Retina (tissue), 1 donor: ENCODE measurements around the gene AWAT1.
A peak's percentile ranks its signal among the peaks of the same experiment; 100 is the strongest.
"Not testable (repeated sequence)": the region's sequence is repeated elsewhere in the genome, so short reads cannot be mapped to it uniquely, and the experiment has no call there.

Experiments
- DNase-seq: peaks from one replicate; pipeline ENCODE4 v3.0.0-alpha.2; 2016

The AWAT1 gene

DNA sequence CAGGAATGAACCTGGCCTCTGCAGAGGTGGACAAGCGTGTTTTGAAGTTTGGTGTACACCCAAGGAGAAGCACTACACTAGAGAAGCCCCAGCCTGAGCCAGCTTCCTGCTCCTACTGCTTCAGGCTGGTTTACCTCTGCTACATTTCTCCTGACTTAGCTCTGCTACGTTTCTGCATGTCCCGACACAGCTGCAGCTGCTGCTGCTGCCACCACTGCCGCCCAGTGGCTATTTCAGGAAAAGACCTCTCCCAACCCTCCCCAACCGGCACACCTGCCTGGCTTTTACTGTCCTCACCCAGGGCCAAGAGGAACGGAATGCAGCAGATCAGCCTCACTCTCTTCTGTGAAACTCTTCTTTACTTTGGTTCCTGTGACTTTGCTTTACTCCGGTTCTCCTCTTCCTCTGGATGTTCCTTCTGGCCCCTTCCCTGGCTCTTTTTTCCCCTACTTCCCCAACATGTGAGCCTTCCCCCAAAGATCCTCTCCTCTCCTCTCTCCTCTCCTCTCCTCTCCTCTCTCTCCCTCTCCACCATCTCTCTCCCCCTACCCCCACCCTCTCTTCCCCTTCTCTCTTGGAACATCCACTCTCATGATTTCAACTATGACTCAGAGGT is 28.6 kb downstream of the AWAT1 start:
- DNase-seq = peak; percentile 42

DNA sequence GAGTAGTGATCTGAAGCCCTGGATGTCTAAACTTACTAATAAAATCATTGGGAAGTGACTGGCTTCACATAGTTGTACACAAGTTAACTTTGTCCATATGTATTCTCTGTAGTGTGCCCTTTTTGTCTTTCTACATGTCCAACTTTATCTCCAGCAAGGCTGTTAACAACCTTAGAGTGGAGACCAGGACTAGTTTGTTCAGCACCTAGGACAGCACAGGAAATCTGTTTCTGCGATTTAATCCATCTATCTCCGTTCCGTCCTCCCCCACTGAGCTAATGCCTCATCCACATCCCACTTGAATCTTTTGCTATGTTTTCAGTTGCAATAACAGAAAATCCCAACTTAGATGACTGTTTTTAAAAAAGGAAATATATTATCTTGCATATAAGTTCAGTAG is 30.3 kb downstream of the AWAT1 start:
- DNase-seq = no peak

- DNase-seq = no peak
Measured at GRCh38 chrX:70268034-70268433, 33.6 kb downstream of the AWAT1 start, which contains the start of gene ARR3. TSS of gene ARR3 (plus strand) at chrX:70268334. CDS start at chrX:70269386, 1,052 bp downstream.

- not testable (repeated sequence) for DNase-seq
Measured at GRCh38 chrX:70274029-70274428, 39.6 kb downstream of the AWAT1 start.

DNA sequence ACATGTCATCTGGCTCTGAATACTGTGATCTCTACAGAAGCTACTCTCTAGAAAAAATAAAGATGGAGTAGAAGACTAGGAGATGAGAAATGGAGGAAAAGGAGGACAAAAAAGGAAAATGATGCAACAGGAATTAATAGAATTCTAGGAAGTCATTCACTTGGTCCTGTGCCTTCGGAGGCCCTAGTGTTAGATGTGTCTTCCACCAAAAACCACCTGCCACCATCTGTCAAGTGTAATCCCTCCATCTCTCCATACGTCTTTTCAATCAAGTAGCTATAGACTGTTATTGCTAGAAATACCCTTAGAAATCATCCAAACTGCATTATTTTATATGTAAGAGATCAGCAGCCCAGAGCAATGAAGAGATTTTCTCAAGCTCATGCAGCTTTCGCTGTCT is 44.6 kb downstream of the AWAT1 start:
- DNase-seq = no peak

GRCh38 chrX:70280573-70280972 is 46.1 kb downstream of the AWAT1 start:
- DNase-seq = no peak

GRCh38 chrX:70281951-70282350 is 47.5 kb downstream of the AWAT1 start, which contains the start of gene RAB41:
TSS of gene RAB41 (plus strand) at chrX:70282172. CDS start at chrX:70282218, 46 bp downstream.
- DNase-seq = no peak

- no peak for DNase-seq
Measured at GRCh38 chrX:70289168-70289792, 54.8 kb downstream of the AWAT1 start.
